KOPT-K1 (cell line): ENCODE results near the gene GREB1L.
"Not testable (repeated sequence)": the region's sequence is repeated elsewhere in the genome, so short reads cannot be mapped to it uniquely, and the experiment has no call there.

ENCODE experiments used
- H3K27ac ChIP-seq: fragments of 200-600 bp; sonication (generic); 2 replicates; pipeline ENCODE4 v1.5.1; 2016; ENCODE audit warnings: antibody characterized with exemption, mild to moderate bottlenecking, low read depth, low read length; ENCODE audit not compliant: poor library complexity, severe bottlenecking
- H3K36me3 ChIP-seq: fragments of 200-600 bp; sonication (generic); 2 replicates; pipeline ENCODE4 v1.5.1; 2017; ENCODE audit warnings: antibody characterized with exemption, mild to moderate bottlenecking, low read length, moderate library complexity; ENCODE audit not compliant: insufficient read depth
- H3K9me3 ChIP-seq: fragments of 200-600 bp; sonication (generic); 2 replicates; pipeline ENCODE4 v1.5.1; 2017; ENCODE audit warnings: antibody characterized with exemption, low read length, mild to moderate bottlenecking; ENCODE audit not compliant: insufficient read depth, poor library complexity, severe bottlenecking

Gene GREB1L

GRCh38 chr18:21242141-21242779 is at the start of gene GREB1L:
TSS of gene GREB1L (plus strand) at chr18:21242232. CDS start at chr18:21383519, 141,287 bp downstream.
- Histone ChIP-seq H3K9me3 (no peaks in the 10 kb centered on the region), H3K36me3 (no peaks in the 10 kb centered on the region), H3K27ac (no peak within 1 kb of the TSS)

- Histone ChIP-seq H3K9me3 (no peaks in the 10 kb centered on the region), H3K27ac (no peak overlapping the region), H3K36me3 (no peaks in the 10 kb centered on the region)
Observed at GRCh38 chr18:21192308-21192624, 49.8 kb upstream of the GREB1L start.

DNA sequence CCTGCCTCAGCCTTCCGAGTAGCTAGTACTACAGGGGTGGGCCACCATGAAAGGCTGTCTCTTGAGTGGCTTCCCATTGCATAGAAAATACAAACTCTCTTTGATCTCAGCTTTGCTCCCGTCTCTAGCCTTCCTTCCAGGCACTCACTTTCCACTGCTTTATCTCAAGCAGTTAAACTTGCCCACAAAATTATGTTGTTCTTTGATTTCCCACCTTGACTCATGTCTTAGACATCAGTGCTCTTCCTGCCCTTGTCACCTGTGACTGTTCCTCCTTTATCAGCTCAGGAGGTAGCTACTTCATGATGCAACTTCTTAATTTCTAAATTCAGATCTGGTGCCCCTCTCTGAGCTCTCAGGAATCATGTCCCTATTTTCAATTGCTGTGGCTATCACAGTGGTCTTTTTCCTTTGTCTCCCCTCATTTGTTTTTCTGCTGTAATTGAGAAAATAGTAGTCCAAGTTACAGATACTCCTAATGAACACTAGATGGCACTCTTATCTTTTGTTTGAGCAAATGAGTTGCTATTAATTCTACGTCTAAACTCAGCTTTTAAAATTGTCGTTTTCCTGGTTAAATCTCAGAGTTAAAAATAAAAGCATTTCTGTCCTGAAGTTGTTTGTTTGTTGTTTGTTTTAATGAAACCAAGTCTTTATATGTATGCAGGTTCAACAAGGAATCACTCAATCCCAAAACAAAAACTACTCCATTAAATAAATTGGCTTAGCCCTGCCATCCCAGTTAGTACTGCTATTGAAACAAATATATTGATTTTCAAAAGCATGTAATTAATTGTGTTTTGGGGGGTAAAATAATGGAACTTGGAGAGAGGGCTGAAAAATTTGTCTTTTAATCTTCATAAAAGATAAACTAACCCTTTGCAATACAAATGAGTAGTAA is 46.9 kb upstream of the GREB1L start:
- Histone ChIP-seq H3K36me3 (no peaks in the 10 kb centered on the region), H3K9me3 (no peaks in the 10 kb centered on the region)

DNA sequence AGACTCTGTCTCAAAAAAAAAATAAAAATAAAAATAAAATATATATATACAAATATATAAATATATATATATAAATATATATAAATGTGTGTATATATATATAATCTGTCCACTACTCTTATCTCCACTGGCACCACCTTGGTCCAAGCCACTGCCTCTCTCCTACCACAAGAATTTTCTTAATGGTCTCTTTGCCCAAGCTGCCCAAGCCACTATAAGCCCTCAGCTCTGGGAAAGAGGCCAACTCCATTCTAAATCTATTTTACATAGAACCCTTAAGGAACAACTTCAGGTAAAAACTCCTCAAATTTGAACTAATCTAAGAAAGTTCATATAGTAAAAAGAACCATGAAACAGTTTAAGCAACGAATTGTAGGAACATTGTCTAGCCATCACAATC is 45.6 kb upstream of the GREB1L start:
- Histone ChIP-seq H3K9me3 (no peaks in the 10 kb centered on the region), H3K36me3 (no peaks in the 10 kb centered on the region), H3K27ac (no peak overlapping the region)

More for the DNA sequence above, 46.9 kb upstream of the GREB1L start:
- H3K27ac ChIP-seq: no peak overlapping the region

DNA sequence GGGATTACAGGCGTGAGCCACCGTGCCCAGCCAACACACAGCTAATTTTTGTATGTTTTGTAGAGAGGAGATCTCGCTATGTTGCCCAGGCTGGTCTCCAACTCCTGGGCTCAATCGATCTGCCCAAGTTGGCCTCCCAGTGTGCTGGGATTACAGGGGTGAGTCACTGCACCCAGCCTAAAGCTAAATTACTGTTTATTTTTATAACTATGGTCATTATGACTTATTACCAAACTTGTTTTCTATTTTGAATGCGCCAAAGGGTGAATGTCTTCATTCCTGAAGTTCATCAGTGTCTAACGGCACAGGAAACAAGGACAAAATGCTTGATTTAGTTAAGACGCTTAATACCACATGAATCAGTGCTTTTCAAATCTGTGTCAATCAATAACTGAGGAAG is 38.9 kb upstream of the GREB1L start:
- Histone ChIP-seq H3K27ac (no peak overlapping the region), H3K9me3 (no peaks in the 10 kb centered on the region), H3K36me3 (no peaks in the 10 kb centered on the region)

DNA sequence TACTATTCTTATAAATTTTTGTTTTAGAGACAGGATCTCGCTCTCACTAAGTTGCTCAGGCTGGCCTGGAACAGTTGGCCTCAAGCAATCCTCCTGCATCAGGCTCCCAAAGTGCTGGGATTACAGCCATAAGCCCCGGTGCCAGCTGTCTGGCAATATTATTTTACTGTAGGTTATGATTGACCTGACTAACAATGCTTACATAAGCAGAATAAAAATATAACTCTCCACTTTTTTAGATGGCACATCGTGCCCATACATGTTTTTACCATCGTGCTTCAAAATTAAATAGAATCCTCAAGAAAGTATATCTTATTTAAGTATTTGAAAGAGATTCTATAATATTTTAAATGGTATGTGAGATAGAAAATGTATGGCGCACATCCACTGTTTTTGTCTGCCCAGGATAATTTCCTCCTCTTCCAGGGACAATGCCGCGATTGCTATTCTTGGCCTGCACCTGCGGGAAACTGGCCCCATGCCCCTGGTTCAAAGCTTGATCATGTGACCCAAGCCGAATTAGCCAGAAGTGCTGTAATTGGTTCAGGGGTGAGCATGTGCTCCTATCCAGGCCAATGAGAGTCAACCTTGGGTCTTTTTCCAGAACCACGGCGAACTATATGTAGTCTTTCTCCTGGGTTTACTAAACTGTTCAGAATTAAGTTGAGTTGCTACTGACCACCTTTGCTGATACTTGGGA is 38.3 kb upstream of the GREB1L start:
- Histone ChIP-seq H3K27ac (no peak overlapping the region), H3K36me3 (no peaks in the 10 kb centered on the region), H3K9me3 (no peaks in the 10 kb centered on the region)

GRCh38 chr18:21205695-21206094 is 36.3 kb upstream of the GREB1L start:
- Histone ChIP-seq H3K9me3 (no peaks in the 10 kb centered on the region), H3K36me3 (no peaks in the 10 kb centered on the region), H3K27ac (no peak overlapping the region)

DNA sequence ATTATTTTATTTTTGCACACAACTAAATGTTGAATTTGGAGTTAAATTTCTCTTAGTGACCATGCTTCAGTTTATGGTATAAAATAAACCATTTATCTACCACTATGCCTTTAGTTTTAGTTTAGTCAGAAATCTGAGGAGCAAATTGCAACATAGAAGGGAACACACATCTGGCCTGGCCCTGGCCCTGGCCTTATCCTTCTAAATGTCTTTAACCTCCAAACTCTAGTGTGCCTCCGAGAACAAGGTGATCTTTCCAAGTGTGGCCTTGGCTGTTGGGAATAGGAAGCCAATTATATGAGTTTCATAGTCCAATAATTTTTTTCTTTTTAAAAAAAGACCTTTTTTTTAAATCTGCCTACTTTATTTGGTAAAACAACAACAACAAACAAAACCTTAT is 31.8 kb upstream of the GREB1L start:
- Histone ChIP-seq H3K27ac (no peak overlapping the region), H3K36me3 (no peaks in the 10 kb centered on the region)

GRCh38 chr18:21210784-21211183 is 31.2 kb upstream of the GREB1L start:
- no peak overlapping the region for H3K27ac ChIP-seq
- no peaks in the 10 kb centered on the region for H3K36me3 ChIP-seq
- H3K9me3 ChIP-seq: no peaks in the 10 kb centered on the region

More for the DNA sequence above, 31.8 kb upstream of the GREB1L start:
- no peaks in the 10 kb centered on the region for H3K9me3 ChIP-seq

DNA sequence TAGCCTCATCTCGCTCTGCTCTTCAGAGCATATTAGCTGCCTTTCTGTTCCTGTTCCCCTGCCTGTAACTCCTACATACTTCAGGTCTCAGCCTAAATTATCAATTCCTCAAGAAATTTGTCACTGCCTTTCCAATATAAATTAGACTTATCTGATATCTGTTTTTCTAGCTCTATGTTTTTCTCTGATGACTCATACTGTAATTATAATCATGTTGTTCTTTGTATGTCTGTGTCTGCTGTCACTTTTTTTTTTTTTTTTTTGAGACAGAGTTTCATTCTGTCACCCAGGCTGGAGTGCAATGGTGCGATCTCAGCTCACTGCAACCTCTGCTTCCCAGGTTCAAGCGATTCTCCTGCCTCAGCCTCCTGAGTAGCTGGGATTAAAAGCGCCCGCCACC is 27.6 kb upstream of the GREB1L start:
- not testable (repeated sequence) for H3K36me3 ChIP-seq, H3K9me3 ChIP-seq, H3K27ac ChIP-seq

GRCh38 chr18:21215490-21215889 is 26.5 kb upstream of the GREB1L start:
- H3K27ac ChIP-seq: no peak overlapping the region
- no peaks in the 10 kb centered on the region for H3K36me3 ChIP-seq
- no peaks in the 10 kb centered on the region for H3K9me3 ChIP-seq

DNA sequence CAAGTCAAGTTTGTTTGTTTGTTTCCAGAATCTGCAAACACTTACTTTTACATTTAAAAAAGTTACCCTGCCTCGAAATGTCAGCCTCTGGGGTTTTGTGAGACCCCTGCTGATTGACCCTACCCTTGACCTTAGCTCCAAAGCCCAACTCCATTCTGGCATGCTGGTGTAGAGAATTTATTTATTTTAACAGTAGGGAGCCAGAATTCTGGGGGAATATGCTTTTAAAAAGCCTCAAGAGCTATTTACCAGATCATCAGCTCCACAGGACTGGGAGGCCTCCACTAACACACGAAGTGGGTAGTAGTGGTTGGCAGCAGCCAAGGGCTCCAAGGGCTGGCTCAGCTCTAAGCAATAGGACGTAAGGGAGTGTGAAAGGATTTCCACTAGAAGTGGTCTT is 23.2 kb upstream of the GREB1L start:
- H3K36me3 ChIP-seq: no peaks in the 10 kb centered on the region
- no peak overlapping the region for H3K27ac ChIP-seq
- no peaks in the 10 kb centered on the region for H3K9me3 ChIP-seq

DNA sequence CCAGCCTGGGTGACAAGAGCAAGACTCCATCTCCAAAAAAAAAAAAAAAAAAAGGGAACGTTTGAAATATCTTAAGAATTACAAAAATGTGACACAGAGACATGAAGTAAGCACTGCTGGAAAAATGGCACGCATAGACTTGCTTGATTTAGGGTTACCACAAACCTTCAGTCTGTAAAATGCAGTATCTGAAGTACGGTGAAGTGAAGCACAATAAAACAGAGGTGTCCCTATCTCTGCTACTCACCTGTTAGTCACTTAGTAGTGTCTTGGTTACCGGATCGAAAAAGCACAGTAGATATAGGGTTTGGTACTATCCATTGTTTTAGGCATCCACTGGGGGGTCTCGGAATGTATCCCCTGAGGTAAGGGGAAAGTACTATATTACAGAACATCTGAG is 11.6 kb upstream of the GREB1L start:
- no peaks in the 10 kb centered on the region for H3K9me3 ChIP-seq
- no peak overlapping the region for H3K27ac ChIP-seq
- H3K36me3 ChIP-seq: no peaks in the 10 kb centered on the region

- no peaks in the 10 kb centered on the region for H3K9me3 ChIP-seq
- no peak overlapping the region for H3K27ac ChIP-seq
- H3K36me3 ChIP-seq: no peaks in the 10 kb centered on the region
Observed at GRCh38 chr18:21241301-21242048, 557 bp upstream of the GREB1L start.
